22Rv1 (cell line): Measurements from ENCODE around the gene AAGAB.

ENCODE experiments used
- H3K27ac ChIP-seq: fragments of 450-650 bp; 2 replicates; pipeline ENCODE4 v1.5.1; 2017
- ZFX ChIP-seq: fragments of 450-650 bp; IDR thresholded peaks from 2 replicates; pipeline ENCODE4 v1.6.1; 2017; ENCODE audit warnings: antibody characterized with exemption, borderline replicate concordance
- TF ChIP-seq, protein P1 (sequence below): fragments of 450-650 bp; IDR thresholded peaks from 2 replicates; pipeline ENCODE4 v1.5.1; 2017; ENCODE audit warnings: mild to moderate bottlenecking

Gene AAGAB

DNA sequence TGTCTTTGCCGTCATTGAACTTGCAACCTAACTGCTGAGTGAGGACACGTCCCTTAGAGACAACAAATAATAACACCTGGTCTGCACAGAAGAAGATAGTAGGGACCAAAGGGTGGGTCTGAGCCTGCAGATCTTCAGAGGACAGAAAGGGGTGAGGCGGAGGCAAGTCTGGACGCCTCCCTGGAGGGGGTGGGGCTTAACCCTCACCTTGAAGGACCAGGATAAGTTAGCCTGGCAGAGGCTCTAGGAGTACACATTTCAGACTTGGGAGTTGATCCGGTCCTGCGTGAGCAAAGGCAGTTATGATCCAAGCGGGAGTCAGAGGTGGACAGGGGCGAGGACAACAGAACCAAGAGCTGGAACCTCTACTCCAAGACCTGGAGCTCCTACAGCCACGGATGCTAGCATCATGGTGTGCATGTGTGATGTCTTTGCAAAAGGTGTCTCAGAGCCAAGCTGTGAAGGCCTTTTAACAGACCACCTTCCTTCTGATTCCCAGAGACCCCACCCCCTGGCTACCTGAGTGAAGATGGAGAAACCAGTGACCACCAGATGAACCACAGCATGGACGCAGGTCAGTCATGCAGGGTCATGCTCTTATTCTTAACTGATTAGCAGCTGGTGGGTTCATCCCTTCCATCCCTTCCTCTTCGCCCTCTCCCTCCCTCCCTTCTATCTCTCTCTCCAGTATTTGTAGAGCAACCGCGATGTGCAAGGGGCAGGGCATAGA lies 88.0 kb downstream of the AAGAB start:
- no peak overlapping the region for H3K27ac ChIP-seq
- TF ChIP-seq, protein P1, sequence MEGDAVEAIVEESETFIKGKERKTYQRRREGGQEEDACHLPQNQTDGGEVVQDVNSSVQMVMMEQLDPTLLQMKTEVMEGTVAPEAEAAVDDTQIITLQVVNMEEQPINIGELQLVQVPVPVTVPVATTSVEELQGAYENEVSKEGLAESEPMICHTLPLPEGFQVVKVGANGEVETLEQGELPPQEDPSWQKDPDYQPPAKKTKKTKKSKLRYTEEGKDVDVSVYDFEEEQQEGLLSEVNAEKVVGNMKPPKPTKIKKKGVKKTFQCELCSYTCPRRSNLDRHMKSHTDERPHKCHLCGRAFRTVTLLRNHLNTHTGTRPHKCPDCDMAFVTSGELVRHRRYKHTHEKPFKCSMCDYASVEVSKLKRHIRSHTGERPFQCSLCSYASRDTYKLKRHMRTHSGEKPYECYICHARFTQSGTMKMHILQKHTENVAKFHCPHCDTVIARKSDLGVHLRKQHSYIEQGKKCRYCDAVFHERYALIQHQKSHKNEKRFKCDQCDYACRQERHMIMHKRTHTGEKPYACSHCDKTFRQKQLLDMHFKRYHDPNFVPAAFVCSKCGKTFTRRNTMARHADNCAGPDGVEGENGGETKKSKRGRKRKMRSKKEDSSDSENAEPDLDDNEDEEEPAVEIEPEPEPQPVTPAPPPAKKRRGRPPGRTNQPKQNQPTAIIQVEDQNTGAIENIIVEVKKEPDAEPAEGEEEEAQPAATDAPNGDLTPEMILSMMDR = no peak
- no peak for TF ChIP-seq ZFX

DNA sequence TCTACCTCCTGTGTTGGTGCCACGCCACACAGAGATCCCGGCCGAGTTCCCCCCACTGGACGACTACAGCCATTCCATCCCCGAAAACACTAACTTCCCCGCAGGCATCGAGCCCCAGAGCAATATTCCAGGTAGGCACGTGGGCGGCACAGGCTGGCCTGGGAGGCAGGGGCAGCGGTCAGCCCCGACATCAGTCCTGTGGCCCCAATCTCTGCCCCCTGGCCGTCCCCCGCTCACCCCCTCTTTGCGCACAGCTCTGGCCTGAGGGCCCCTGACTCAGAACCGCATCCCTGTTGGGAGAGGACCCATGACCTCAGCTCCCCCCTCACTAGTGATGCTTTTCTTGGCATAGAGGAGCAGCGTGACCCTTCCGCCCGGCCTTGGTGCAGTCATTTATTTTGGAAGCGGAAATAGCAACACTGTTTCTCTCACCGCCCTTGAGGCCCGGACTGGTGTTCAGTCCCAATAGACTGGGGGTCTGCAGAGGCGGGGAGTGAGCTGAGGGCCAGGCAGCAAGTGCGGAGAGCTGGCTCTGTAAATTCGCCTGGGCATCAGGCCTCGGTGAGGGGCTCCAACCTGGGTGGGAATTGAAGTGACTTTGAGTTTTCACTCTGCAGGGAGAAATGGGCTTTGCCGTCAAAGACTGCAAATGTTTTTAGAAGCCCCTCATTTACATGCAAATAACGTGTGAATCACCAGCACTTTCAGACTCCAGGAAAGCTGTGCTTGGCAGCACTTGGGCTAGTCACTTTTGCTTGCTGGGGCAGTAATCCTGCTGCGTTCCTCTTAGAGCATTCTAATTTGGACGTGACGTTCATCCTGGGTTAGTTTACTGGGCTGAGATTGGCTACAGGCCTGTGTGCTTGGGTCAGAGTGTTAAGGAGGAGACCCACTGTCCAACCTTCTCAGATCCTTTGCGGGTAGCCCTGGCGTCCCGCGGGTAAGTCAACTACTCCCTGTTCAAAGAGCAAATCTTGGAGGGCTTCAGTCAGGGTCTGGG lies 88.9 kb downstream of the AAGAB start:
- no peak overlapping the region for H3K27ac ChIP-seq
- TF ChIP-seq, protein P1 = no peak
- TF ChIP-seq ZFX = no peak

DNA sequence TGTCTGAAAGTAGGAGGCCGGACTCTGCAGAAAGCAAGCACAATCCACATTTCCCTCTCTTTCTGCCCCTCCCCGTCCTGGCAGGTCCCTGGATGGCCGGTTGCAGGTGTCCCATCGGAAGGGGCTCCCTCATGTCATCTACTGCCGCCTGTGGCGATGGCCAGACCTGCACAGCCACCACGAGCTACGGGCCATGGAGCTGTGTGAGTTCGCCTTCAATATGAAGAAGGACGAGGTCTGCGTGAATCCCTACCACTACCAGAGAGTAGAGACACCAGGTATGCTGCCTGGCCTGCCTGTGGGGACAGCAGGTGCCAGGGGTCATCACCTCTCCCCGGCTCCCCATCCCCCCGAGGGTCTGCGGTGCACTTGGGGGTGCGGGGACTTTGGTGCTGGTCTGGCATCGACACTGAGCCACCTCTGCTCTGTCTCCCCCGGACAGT lies 89.6 kb downstream of the AAGAB start:
- TF ChIP-seq, protein P1 = no peak
- no peak for TF ChIP-seq ZFX

DNA sequence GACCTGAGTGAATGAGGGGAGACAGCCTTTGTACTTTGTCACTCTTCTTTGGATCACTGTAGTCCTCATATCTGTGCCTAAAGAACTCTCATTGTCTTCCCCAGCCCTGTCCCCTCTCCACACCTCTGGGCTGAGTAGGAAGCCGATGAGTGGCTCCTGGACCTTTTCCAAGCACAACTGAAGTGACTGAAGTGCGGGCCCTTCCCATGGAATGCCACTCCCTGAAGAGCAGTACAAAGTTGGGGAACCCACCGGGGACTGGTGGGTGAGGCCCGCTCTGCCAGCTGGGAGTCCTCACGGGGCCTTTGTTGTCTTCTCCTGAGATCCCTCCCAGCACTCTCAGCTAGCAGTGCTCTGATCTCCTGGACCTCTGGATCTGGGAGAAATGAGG lies 90.1 kb downstream of the AAGAB start:
- no peak overlapping the region for H3K27ac ChIP-seq
- TF ChIP-seq ZFX = no peak
- TF ChIP-seq, protein P1 = no peak

More for the DNA sequence above, 89.6 kb downstream of the AAGAB start:
- H3K27ac ChIP-seq = no peak overlapping the region

DNA sequence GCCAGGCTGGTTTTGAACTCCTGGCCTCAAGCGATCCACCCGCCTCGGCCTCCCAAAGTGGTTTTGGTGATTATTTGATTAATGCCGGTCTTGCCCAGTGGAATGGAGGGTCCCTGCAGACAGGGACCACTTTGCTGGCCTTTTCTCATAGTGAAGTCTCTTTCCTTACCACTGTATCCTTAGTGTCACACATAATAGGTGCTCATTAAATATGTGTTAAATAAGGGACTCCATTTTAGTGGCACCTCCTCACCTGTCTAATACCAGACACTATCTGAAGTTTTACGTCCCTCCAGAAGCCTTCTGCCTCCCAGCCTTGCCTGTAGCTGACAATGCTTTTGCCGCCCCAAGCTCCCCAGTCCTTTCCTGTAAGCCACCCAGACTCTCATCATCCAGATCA lies 91.3 kb downstream of the AAGAB start:
- no peak overlapping the region for H3K27ac ChIP-seq
- TF ChIP-seq ZFX = no peak
- TF ChIP-seq, protein P1 = no peak

DNA sequence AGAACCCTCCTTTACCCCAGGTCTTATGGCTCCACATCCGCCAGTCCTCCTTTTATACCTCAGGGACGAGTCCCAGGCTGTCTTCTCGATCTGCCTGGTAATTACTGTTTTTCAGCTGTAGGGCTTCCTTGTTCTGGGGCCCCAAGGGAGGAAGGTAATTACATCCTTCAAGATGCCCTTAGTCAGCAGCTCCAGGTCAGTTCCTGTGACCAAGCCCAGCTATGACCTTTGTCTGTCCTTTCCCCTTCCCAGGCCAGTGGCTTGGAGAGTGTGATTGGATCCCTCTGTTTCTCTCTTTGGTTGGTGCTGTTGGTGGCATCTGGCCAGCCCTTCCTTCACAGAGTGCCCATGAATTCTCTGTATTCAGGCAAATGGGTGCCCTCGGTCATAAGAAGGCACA lies 92.6 kb downstream of the AAGAB start:
- TF ChIP-seq ZFX = no peak
- TF ChIP-seq, protein P1 = no peak
- H3K27ac ChIP-seq = no peak overlapping the region
